ENCODE results near the gene FAM217B. TPM values are rescaled to one million over a fixed set of nuclear protein-coding genes. Genes with fewer than 3 reads are reported as not detected.

FAM217B gene
- total RNA-seq, 2 experiments from 2014 or later: 17.6 to 18.7 TPM

- no peaks in the 10 kb centered on the region for H3K27me3 Mint-ChIP-seq
- H3K9me3 Mint-ChIP-seq: no peaks in the 10 kb centered on the region
- H3K27ac Mint-ChIP-seq: no peak overlapping the region
- no peak for ATAC-seq
- intact Hi-C loops (cut with micrococcal nuclease): no loop called here
- no peaks in the 10 kb centered on the region for H3K4me1 Mint-ChIP-seq (ENCODE audit: low read depth)
- no peak overlapping the region for H3K4me3 Mint-ChIP-seq
- peaks cover 3% of the 10 kb centered on the region for H3K36me3 Mint-ChIP-seq (ENCODE audit: low read depth)
- no peak for TF ChIP-seq CTCF (IDR thresholded peaks at IDR 0.05)
- CTCF ChIA-PET: interaction anchor here (1.0 kb wide), 1 partner anchor 12 kb away, joined by 3 read pairs; no protein-coding TSS in a partner anchor
- POLR2A ChIA-PET: interaction anchor here (0.6 kb wide), 1 partner anchor 38 kb away, joined by 3 read pairs; no protein-coding TSS in a partner anchor
- DNase-seq: no peak
These were observed 36.1 kb downstream of the FAM217B start for GRCh38 chr20:59976156-59976782.

GRCh38 chr20:59977086-59977485 is 36.9 kb downstream of the FAM217B start:
- POLR2A ChIA-PET: no interaction called here
- intact Hi-C loops (cut with micrococcal nuclease): no loop called here
- ATAC-seq: no peak

GRCh38 chr20:59983076-59983475 is 42.9 kb downstream of the FAM217B start:
- no peak for DNase-seq
- no peak for TF ChIP-seq CTCF (IDR thresholded peaks at IDR 0.05)
- Mint-ChIP-seq H3K36me3 (ENCODE audit: low read depth) (peaks cover 4% of the 10 kb centered on the region), H3K4me3 (no peak overlapping the region), H3K9me3 (no peaks in the 10 kb centered on the region), H3K27ac (no peak overlapping the region), H3K4me1 (ENCODE audit: low read depth) (no peaks in the 10 kb centered on the region), H3K27me3 (no peaks in the 10 kb centered on the region)
- no peak for ATAC-seq
- intact Hi-C loops (cut with micrococcal nuclease): no loop called here
- POLR2A ChIA-PET: no interaction called here
- CTCF ChIA-PET: no interaction called here

More at GRCh38 chr20:59977086-59977485, 36.9 kb downstream of the FAM217B start:
- no peaks in the 10 kb centered on the region for H3K27me3 Mint-ChIP-seq
- no peaks in the 10 kb centered on the region for H3K9me3 Mint-ChIP-seq
- CTCF ChIA-PET: interaction anchor here (1.0 kb wide), 1 partner anchor 13 kb away, joined by 3 read pairs; no protein-coding TSS in a partner anchor
- no peak for TF ChIP-seq CTCF (IDR thresholded peaks at IDR 0.05)
- H3K4me1 Mint-ChIP-seq (ENCODE audit: low read depth): no peaks in the 10 kb centered on the region
- no peak overlapping the region for H3K27ac Mint-ChIP-seq
- DNase-seq: no peak
- H3K4me3 Mint-ChIP-seq: no peak overlapping the region
- peaks cover 3% of the 10 kb centered on the region for H3K36me3 Mint-ChIP-seq (ENCODE audit: low read depth)

DNA sequence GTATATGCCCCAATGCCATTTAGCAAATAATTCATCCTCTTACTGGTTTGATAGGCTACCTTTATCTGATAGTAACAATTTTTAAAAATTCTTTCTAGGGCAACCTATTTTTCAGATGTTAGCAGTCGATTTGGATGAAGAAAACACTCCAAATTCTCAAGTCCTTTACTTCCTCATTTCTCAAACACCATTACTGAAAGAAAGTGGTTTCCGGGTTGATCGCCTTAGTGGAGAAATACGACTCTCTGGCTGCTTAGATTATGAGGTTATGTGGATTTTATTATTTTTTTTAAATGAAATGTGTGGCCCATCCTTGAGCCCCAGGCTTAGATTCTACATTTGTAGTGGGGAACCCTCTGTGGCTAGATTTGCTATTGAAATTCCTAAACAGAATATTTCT is 44.4 kb downstream of the FAM217B start:
- Mint-ChIP-seq H3K27ac (no peak overlapping the region), H3K27me3 (no peaks in the 10 kb centered on the region), H3K4me1 (ENCODE audit: low read depth) (no peaks in the 10 kb centered on the region), H3K4me3 (no peak overlapping the region), H3K36me3 (ENCODE audit: low read depth) (peaks cover 4% of the 10 kb centered on the region), H3K9me3 (no peaks in the 10 kb centered on the region)
- ChIA-PET POLR2A (no interaction called here), CTCF (no interaction called here)
- no peak for ATAC-seq
- DNase-seq: no peak
- no peak for TF ChIP-seq CTCF (IDR thresholded peaks at IDR 0.05)
- intact Hi-C loops (cut with micrococcal nuclease): no loop called here

DNA sequence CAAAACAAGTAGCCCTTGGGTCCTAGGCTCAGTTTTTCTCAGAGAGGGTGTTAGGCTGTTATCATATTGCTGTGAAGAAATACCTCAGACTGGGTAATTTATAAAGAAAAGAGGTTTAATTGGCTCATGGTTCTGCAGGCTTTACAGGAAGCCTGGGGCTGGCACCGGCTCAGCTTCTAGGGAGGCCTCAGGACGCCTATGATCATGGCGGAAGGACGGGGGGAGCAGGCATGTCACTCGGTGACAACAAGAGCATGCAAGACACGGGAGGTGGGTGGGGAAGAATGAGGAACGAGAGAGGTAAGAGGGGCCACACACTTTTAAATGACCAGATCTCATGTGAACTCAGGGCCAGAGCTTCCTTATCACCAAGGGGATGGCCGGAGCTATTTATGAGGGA is 45.0 kb downstream of the FAM217B start:
- no peak for DNase-seq
- intact Hi-C loops (cut with micrococcal nuclease): no loop called here
- no peak for ATAC-seq
- Mint-ChIP-seq H3K27ac (no peak overlapping the region), H3K4me1 (ENCODE audit: low read depth) (no peaks in the 10 kb centered on the region), H3K4me3 (no peak overlapping the region), H3K9me3 (no peaks in the 10 kb centered on the region), H3K27me3 (no peaks in the 10 kb centered on the region), H3K36me3 (ENCODE audit: low read depth) (peaks cover 5% of the 10 kb centered on the region)
- no peak for TF ChIP-seq CTCF (IDR thresholded peaks at IDR 0.05)
- ChIA-PET POLR2A (no interaction called here), CTCF (interaction anchor here (1.5 kb wide), 1 partner anchor 72 kb away, joined by 3 read pairs; no protein-coding TSS in a partner anchor)
